GM12891 (cell line): Measurements from ENCODE around the gene RPA4.

ENCODE experiments used
- POLR2A ChIP-seq: IDR thresholded peaks from 2 replicates; pipeline ENCODE4 v1.6.1; 2011; ENCODE audit warnings: low read depth, low read length, control low read depth
- POLR2AphosphoS5 ChIP-seq: IDR thresholded peaks from 2 replicates; pipeline ENCODE4 v1.6.1; 2011; ENCODE audit warnings: low read depth, low read length, control low read depth
- SPI1 ChIP-seq: IDR thresholded peaks from 2 replicates; pipeline ENCODE4 v1.6.1; 2011; ENCODE audit warnings: low read depth, low read length, control low read depth
- TAF1 ChIP-seq: IDR thresholded peaks from 2 replicates; pipeline ENCODE4 v1.6.1; 2011; ENCODE audit warnings: low read depth, low read length, control low read depth

- no peak for TF ChIP-seq POLR2AphosphoS5
- TF ChIP-seq TAF1 = no peak
- TF ChIP-seq POLR2A = no peak
- no peak for TF ChIP-seq SPI1
These were observed 40.9 kb downstream of the RPA4 start for GRCh38 chrX:96924581-96924980.
